Ectodermal cell (in vitro differentiated cells): ENCODE results near the gene TOX2.

Source experiments
- H3K27ac ChIP-seq: 2 replicates; pipeline ENCODE4 v1.7.0; 2013; ENCODE audit warnings: mild to moderate bottlenecking, low read depth, low read length; ENCODE audit not compliant: insufficient read depth, poor library complexity, severe bottlenecking
- H3K27me3 ChIP-seq: 2 replicates; pipeline ENCODE4 v1.7.0; 2013; ENCODE audit warnings: mild to moderate bottlenecking, low read length; ENCODE audit not compliant: insufficient read depth, control insufficient read depth, poor library complexity, severe bottlenecking
- H3K36me3 ChIP-seq: one replicate; pipeline ENCODE4 v1.7.0; 2013; ENCODE audit warnings: low read length; ENCODE audit not compliant: control insufficient read depth, insufficient read depth
- H3K4me1 ChIP-seq: one replicate; pipeline ENCODE4 v1.7.0; 2013; ENCODE audit warnings: low read length; ENCODE audit not compliant: control insufficient read depth, insufficient read depth
- H3K4me3 ChIP-seq: 2 replicates; pipeline ENCODE4 v1.7.0; 2013; ENCODE audit warnings: low read depth, low read length, control low read depth; ENCODE audit not compliant: insufficient read depth
- H3K9me3 ChIP-seq: 2 replicates; pipeline ENCODE4 v1.7.0; 2013; ENCODE audit warnings: mild to moderate bottlenecking, low read length, moderate library complexity; ENCODE audit not compliant: control insufficient read depth
- WGBS, 2 experiments: methylation state at CpG; one replicate each; pipeline ENCODE4 v1.1.7; 2013; ENCODE audit warnings: missing lambda C conversion rate in 2 of 2; 5-methylcytosine and 5-hydroxymethylcytosine counted together

Gene TOX2

DNA sequence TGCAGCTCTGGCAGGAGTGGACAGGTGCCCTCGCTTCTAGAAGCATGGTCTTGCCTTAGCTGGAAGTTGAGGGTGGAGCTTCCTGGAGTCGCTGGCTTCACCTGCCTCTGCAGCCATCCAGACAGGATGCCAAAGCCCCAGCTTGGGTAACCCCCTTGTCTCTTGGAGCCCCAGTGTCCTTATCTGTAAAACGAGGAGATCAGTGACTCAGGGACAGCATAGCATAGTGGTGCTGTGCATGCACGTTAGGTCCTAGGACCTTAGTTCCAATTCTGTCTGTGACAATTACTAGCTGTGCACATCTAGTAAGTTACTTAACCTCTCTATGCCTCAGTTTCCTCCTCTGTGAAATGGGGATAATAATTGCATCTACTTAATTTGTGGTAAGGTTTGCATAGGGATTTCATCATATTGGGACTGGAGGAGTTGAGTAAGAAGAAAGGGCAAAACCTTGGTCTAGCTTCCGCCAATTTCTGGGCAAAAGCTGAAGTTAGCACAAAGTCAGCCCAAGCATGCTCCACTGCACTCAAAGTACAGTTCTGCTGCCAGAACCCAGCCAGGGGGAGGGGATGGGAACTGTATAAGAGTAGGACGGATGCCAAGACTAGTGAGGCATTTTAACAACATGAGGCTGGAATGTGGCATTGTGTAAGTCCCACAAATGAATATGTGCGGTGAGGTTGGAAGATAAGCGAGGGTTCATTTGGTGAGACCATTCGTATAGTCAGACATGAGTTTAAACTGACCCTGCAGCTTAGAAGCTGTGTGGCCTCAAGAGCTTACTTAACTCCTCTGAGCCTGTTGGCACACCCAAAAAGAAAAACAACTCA lies 24.5 kb downstream of the TOX2 start:
- Histone ChIP-seq H3K27ac (no peak overlapping the region), H3K9me3 (no peaks in the 10 kb centered on the region), H3K4me3 (no peak overlapping the region), H3K36me3 (no peaks in the 10 kb centered on the region), H3K4me1 (no peaks in the 10 kb centered on the region), H3K27me3 (no peaks in the 10 kb centered on the region)
- 91 to 92% methylated on average over 9 of the region's 9 CpGs for WGBS, 2 experiments

DNA sequence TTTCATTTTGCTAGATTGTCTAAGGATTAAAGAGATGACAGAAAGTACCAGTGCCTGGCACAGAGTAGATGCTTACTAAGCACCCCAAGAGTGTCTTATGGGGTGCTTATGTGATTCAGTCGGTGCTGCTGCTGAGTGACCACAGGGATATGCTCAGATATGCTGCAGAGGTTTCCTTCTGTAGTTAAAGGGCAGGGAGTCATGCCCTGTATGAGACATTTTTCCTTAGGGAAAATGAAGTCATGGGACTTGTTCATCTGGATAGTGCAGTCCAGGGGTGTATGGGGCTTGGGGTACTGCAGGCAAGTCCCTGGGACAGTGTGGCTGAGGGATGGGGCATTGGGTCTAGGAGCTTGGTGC lies 25.1 kb downstream of the TOX2 start:
- no peaks in the 10 kb centered on the region for H3K27me3 ChIP-seq
- no peaks in the 10 kb centered on the region for H3K9me3 ChIP-seq
- H3K27ac ChIP-seq, result no peak overlapping the region
- 92 to 95% methylated on average over 1 of the region's 1 CpG for WGBS, 2 experiments
- H3K4me3 ChIP-seq, result no peak overlapping the region
- no peaks in the 10 kb centered on the region for H3K36me3 ChIP-seq
- no peaks in the 10 kb centered on the region for H3K4me1 ChIP-seq

DNA sequence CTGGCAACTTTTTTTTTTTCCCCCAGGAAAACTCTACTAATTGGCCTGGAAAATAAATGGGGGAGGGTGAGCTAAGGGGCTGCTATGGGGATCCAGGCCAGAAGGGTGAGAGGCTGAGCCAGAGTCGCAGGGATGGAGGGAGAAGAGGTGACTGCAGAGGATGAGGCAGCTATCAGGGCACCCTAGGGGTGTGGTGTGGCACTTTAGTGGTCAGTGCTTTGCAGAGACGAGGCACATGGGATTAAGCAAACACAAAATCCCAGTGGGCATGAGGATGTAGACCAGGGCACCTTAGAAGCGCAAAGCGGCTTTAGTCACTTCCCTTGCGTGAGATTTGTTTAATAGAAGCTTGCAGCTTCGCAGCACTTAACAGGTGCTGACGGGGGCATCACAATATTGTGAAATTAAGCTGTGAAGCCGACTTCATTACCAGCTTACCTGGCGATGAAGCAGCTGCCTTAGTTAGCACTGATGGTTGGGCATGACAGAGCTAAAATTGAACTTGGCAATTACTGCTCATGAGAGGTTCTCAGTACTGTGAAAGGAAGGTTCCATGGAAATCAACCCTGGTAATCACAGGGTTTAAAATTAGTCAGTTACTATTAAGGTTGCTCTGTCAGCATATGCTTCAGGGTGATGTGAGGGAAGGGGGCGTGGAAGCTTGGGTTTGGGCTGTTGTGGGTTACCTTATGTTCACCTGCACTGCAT lies 26.0 kb downstream of the TOX2 start:
- Histone ChIP-seq H3K27me3 (no peaks in the 10 kb centered on the region), H3K36me3 (no peaks in the 10 kb centered on the region), H3K9me3 (no peaks in the 10 kb centered on the region), H3K4me1 (no peaks in the 10 kb centered on the region), H3K27ac (no peak overlapping the region), H3K4me3 (no peak overlapping the region)
- WGBS, 2 experiments, result 91 to 92% methylated on average over 10 of the region's 10 CpGs

DNA sequence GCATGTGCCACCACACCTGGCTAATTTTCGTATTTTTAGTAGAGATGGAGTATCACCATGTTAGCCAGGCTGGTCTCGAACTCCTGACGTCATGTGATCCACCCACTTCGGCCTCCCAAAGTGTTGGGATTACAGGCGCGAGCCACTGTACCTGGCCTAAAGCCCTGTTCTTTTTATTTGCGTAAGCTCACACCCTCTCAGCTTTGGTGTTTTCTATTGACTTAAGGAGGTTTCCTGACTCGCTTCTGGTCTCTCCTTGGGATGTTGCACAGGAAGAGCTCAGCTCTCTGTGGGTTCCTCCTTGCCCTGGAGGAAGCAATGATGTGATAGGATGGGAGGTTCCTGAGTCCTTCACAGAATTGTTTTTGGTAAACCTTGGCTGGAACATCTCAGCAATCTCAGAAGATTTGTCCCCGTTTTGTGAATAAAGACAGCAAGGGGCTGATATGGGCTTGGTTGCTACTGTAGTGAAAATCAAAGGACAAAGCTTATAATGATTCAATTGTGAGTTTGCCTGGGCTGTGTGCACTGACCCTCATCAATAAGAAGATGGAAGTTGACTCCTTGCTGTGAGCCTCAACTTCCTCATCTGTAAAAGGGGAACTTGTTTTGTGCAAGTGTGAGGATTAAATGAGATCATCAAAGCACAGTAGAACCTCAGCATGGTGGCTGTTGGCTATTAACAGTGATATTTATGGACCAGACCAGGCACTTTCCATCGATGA lies 27.0 kb downstream of the TOX2 start:
- Histone ChIP-seq H3K27me3 (no peaks in the 10 kb centered on the region), H3K9me3 (no peaks in the 10 kb centered on the region), H3K4me1 (no peaks in the 10 kb centered on the region), H3K36me3 (no peaks in the 10 kb centered on the region), H3K4me3 (no peak overlapping the region), H3K27ac (no peak overlapping the region)
- WGBS, 2 experiments, result 90 to 91% methylated on average over 10 of the region's 10 CpGs

DNA sequence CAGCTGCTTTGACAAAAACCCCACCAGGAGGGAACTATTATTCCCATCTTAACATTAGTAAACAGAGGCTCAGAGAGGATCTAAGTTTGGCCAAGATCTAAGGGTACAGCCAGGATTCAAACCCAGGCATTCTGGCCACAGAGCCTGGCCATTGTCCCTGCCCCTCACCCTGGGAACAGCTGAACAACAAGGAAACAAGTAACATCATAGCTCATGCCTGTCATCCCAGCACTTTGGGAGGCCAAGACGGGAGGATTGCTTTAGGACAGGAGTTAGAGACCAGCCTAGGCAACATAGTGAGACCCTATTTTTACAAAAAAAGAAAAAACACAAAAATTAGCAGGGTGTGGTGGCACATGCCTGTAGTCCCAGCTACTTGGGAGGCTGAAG lies 27.5 kb downstream of the TOX2 start:
- no peaks in the 10 kb centered on the region for H3K4me1 ChIP-seq

DNA sequence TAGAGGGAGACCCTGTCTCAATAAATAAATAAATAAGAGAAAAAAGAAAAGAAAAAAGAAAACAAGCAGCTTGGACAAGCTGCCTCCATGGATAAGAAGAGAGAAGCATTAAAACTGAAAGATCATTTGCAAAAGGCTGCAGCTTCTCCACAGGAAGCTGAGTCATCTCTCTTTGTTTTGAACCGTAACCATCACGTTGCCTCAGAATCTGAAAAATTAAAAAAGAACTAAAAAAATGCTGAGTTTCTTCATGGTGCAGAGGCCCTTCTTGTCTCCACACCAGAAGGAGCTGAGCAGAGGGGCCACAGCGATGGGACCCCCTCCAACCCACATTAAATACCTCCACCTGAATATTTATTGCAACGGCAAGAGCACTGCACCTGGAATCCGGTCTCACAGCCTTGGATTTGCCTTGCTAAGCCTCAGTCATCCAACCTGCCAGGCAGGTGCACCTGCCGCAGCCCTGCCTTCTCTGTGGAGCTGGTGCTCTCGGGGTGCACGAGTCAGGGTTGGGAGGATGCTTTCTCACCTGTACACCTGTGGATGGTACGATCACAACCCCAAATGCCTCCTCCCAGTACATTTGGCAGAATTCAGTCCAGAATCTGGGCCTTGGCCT lies 28.1 kb downstream of the TOX2 start:
- H3K36me3 ChIP-seq, result no peaks in the 10 kb centered on the region
- H3K4me3 ChIP-seq, result no peak overlapping the region
- no peaks in the 10 kb centered on the region for H3K9me3 ChIP-seq
- H3K27ac ChIP-seq, result no peak overlapping the region
- no peaks in the 10 kb centered on the region for H3K4me1 ChIP-seq
- no peaks in the 10 kb centered on the region for H3K27me3 ChIP-seq
- 84 to 85% methylated on average over 9 of the region's 9 CpGs for WGBS, 2 experiments

More for the DNA sequence above, 27.5 kb downstream of the TOX2 start:
- Histone ChIP-seq H3K27me3 (no peaks in the 10 kb centered on the region), H3K36me3 (no peaks in the 10 kb centered on the region), H3K9me3 (no peaks in the 10 kb centered on the region), H3K4me3 (no peak overlapping the region), H3K27ac (no peak overlapping the region)
- 73 to 95% methylated on average over 1 of the region's 1 CpG for WGBS, 2 experiments

DNA sequence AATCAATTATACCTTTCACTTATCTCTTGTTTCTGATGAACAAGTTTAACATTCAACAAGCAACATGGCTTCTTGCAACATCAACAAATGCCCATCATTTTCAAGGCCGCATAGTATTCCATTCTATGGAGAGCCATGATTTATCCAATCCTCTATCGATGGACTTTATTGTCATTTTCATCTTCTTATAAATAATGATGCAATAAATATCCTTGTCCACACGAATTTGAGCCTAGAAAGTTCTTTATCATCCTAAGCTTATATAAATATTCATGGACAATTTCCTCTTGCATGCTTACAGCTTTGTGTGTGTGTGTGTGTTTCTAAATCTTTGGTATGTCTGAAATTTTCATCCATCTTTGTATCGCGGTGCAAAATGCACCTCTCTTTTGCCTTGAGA lies 29.1 kb downstream of the TOX2 start:
- WGBS, 2 experiments, result 89 to 93% methylated on average over 3 to 5 of the region's 5 CpGs

DNA sequence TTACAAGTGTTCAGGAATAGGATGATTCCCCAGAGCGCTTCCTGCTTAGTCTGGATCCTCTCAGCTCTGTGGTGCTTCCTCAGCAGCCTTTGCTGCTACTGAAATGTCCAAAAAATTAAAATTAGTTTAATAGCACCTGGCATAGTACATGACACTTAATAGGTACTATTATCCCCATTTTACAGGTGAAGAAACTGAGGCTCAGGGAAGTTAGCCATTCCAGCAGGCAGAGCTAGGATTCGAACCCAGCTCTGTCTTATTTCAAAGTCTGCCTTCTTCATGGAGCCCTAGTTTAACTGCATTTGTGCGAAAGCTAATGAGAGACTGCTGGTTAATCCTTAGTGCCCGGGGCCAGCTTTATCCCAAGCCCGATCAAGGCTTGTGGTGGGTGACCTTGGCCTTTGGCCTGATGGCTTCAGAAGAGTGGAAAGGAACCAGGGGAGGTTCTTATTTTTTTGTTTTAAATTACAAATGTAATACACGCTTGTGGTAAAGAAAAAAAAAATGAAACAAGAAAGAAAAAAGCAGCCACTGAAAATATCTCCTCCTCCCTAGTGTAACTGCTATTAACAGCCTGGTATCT lies 30.1 kb downstream of the TOX2 start:
- no peaks in the 10 kb centered on the region for H3K27me3 ChIP-seq
- H3K27ac ChIP-seq, result no peak overlapping the region
- no peaks in the 10 kb centered on the region for H3K36me3 ChIP-seq
- no peak overlapping the region for H3K4me3 ChIP-seq
- 90 to 94% methylated on average over 5 to 6 of the region's 6 CpGs for WGBS, 2 experiments
- H3K9me3 ChIP-seq, result no peaks in the 10 kb centered on the region
- H3K4me1 ChIP-seq, result peaks cover 5% of the 10 kb centered on the region

More for the DNA sequence above, 29.1 kb downstream of the TOX2 start:
- Histone ChIP-seq H3K27me3 (no peaks in the 10 kb centered on the region), H3K9me3 (no peaks in the 10 kb centered on the region), H3K4me3 (no peak overlapping the region), H3K4me1 (peaks cover 4% of the 10 kb centered on the region), H3K27ac (no peak overlapping the region), H3K36me3 (no peaks in the 10 kb centered on the region)

DNA sequence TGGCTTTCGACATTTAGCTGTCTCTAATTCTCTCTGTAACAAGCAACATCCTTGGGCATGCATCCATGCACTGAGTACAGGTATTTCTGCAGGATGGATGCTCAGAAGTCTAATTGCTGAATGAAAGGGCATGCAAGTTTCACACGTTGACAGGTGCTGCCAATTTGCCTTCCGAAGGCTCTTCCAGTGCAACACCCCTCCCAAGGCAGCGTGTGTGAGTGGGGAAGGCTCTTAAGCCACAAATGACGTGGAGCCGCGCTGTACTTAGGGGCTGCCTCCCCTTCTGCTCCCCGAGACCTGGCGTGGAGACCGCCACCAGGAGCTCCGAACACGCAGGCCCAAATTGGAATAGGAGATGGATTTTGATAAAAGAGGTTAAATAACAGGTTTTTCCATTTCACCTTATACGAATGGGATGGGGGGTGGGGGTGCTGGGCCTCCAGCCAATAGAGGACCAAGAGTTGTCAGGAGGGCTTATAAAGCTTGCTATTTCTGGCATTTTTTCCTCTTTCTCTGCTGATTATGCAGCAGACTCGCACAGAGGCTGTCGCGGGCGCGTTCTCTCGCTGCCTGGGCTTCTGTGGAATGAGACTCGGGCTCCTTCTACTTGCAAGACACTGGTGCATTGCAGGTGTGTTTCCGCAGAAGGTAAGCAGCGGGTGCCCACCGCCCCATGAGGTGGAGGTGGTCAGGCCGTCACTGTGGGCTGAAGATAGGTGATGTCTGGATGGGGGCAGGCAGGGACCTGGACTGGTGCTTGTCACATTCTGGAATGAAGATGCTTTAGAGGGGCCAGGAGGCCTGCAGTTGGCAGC lies 30.9 kb downstream of the TOX2 start:
- Histone ChIP-seq H3K4me3 (no peak overlapping the region), H3K4me1 (peaks cover 5% of the 10 kb centered on the region), H3K27me3 (no peaks in the 10 kb centered on the region), H3K9me3 (no peaks in the 10 kb centered on the region), H3K27ac (no peak overlapping the region), H3K36me3 (no peaks in the 10 kb centered on the region)
- WGBS, 2 experiments, result 91% methylated on average over 24 of the region's 24 CpGs
